AG04449 (cell line): ENCODE measurements around the gene ABHD18.
A peak's percentile ranks its signal among the peaks of the same experiment; 100 is the strongest.
"Not testable (repeated sequence)": the region's sequence is repeated elsewhere in the genome, so short reads cannot be mapped to it uniquely, and the experiment has no call there.

Experiments
- CTCF ChIA-PET: fragments of 350-600 bp; formaldehyde crosslinking; extraction: SDS; loops from one replicate; lab custom pipeline; 2021; ENCODE audit warnings: antibody characterized with exemption; lab: Yijun Ruan, JAX
- POLR2A ChIA-PET: fragments of 400-600, 350-600 bp; formaldehyde crosslinking; extraction: SDS; loops from one replicate; lab custom pipeline; 2020; ENCODE audit warnings: antibody characterized with exemption, inconsistent platforms; lab: Yijun Ruan, JAX
- DNase-seq: peaks from one replicate; pipeline ENCODE4 v3.0.0-alpha.2; 2010; ENCODE audit warnings: low read depth, low spot score
- H3K4me3 ChIP-seq: 2 replicates; pipeline ENCODE4 v1.5.1; 2011; ENCODE audit warnings: low read depth, mild to moderate bottlenecking, control low read depth, low read length
- CTCF ChIP-seq: IDR thresholded peaks from one replicate; pipeline ENCODE4 v1.5.1; 2011; ENCODE audit warnings: mild to moderate bottlenecking, moderate library complexity, low read length, control low read depth, inconsistent platforms; ENCODE audit not compliant: insufficient read depth; ENCODE audit errors: missing control alignments

Gene ABHD18

GRCh38 chr4:128056396-128056795, 91.2 kb downstream of the ABHD18 start:
- ChIA-PET POLR2A (no interaction called here), CTCF (no interaction called here)
- no peak overlapping the region for H3K4me3 ChIP-seq
- DNase-seq: no peak
- no peak for TF ChIP-seq CTCF

GRCh38 chr4:128060121-128060698, 95.0 kb downstream of the ABHD18 start:
- ChIA-PET CTCF (interaction anchor here (0.7 kb wide), 1 partner anchor 9 kb away, joined by 3 read pairs; no protein-coding TSS in a partner anchor), POLR2A (interaction anchor here (0.9 to 1.1 kb wide), 3 partner anchors 95 to 753 kb away, joined by 3 to 6 read pairs (median 4); partner anchors contain the start of genes ABHD18, HSPA4L and MFSD8)
- no peak for DNase-seq
- peak overlapping the region; percentile 83 for H3K4me3 ChIP-seq
- TF ChIP-seq CTCF: no peak

- peak within 1 kb of the TSS; percentile 83 for H3K4me3 ChIP-seq
- POLR2A ChIA-PET: interaction anchor here (0.6 to 1.1 kb wide), 5 partner anchors 96 to 752 kb away, joined by 3 to 6 read pairs (median 4); partner anchors contain the start of genes ABHD18, HSPA4L and MFSD8
- CTCF ChIA-PET: interaction anchor here (0.7 to 0.9 kb wide), 3 partner anchors 8 to 458 kb away, joined by 3 read pairs; no protein-coding TSS in a partner anchor
- no peak for TF ChIP-seq CTCF
- peak; percentile 65 for DNase-seq
Observed at GRCh38 chr4:128060699-128061565, 95.7 kb downstream of the ABHD18 start, which contains the start of gene LARP1B. TSS of gene LARP1B (plus strand) at chr4:128061312. CDS start at chr4:128074952, 13,640 bp downstream.

- POLR2A ChIA-PET: interaction anchor here (0.9 to 1.1 kb wide), 4 partner anchors 97 to 751 kb away, joined by 3 to 6 read pairs (median 4); partner anchors contain the start of genes ABHD18, HSPA4L and MFSD8
- CTCF ChIA-PET: interaction anchor here (0.9 kb wide), 1 partner anchor 459 kb away, joined by 3 read pairs; no protein-coding TSS in a partner anchor
- DNase-seq: no peak
Observed at GRCh38 chr4:128061566-128062536, 96.6 kb downstream of the ABHD18 start.

GRCh38 chr4:128066453-128066820, 101.2 kb downstream of the ABHD18 start:
- DNase-seq, H3K4me3 ChIP-seq, POLR2A ChIA-PET: not testable (repeated sequence)
- CTCF ChIA-PET: interaction anchor here (0.6 kb wide), 1 partner anchor 15 kb away, joined by 3 read pairs; no protein-coding TSS in a partner anchor

More at GRCh38 chr4:128061566-128062536, 96.6 kb downstream of the ABHD18 start:
- peak overlapping the region; percentile 83 for H3K4me3 ChIP-seq
- TF ChIP-seq CTCF: no peak

GRCh38 chr4:128068918-128069317, 103.7 kb downstream of the ABHD18 start:
- H3K4me3 ChIP-seq: no peak overlapping the region
- ChIA-PET POLR2A (interaction anchor here (0.7 kb wide), 1 partner anchor 73 kb away, joined by 3 read pairs; no protein-coding TSS in a partner anchor), CTCF (interaction anchor here (1.0 kb wide), 1 partner anchor 8 kb away, joined by 3 read pairs; the partner anchor contains the start of gene LARP1B)
- DNase-seq: no peak
- peak; percentile 25 for TF ChIP-seq CTCF
